ENCODE measurements around the gene KIF21B.
A peak's percentile ranks its signal among the peaks of the same experiment; 100 is the strongest.

The KIF21B gene

DNA sequence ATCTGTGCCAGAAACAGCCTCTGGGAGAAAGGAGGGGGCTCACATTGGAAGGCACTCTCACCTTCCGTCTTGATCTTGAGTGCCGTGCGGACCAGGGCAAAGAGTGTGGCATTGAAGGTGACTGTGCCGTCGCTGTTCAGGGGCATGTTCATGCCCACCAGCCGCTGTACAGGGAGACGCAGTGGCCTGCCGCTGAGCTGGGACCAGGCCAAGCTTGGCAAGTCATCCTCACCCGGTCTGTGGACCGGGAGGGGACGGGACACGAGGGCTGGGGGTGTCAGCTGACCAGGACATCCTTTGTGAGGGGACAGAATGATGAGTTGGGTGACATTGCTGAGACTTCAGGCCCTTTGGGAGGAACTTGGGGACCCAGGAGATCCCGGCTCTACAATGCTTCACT, 25.0 kb upstream of the KIF21B start:
- Histone ChIP-seq H3K4me1 (ENCODE audit: insufficient read depth, low read length) (no peaks in the 10 kb centered on the region), H3K9me3 (ENCODE audit: insufficient read depth, low read length, severe bottlenecking) (no peaks in the 10 kb centered on the region), H3K36me3 (ENCODE audit: insufficient read depth, low read length) (no peaks in the 10 kb centered on the region), H3K27ac (ENCODE audit: low read length) (no peak overlapping the region), H3K79me2 (ENCODE audit: insufficient read depth, low read length) (no peaks in the 10 kb centered on the region), H3K9ac (ENCODE audit: low read depth, low read length) (no peak overlapping the region), H2AFZ (ENCODE audit: low read depth, low read length) (no peak overlapping the region), H3K27me3 (ENCODE audit: insufficient read depth, low read length, poor library complexity) (peaks cover 4% of the 10 kb centered on the region), H3K4me3 (ENCODE audit: low read depth in 1 of 2, low read length in 2 of 2) (no peak overlapping the region), H3K4me2 (ENCODE audit: insufficient read depth, low read length) (no peak overlapping the region), H4K20me1 (ENCODE audit: insufficient read depth, low read length) (peaks cover 6% of the 10 kb centered on the region; the same call in 1 of the 2 replicates)
- ATAC-seq (ENCODE audit: insufficient read depth, low read depth) (no peak), DNase-seq (no peak)
- no peak for TF ChIP-seq EZH2 (IDR thresholded peaks at IDR 0.05; ENCODE audit: borderline replicate concordance, low read depth, low read length, severe bottlenecking)
- TF ChIP-seq, protein P1, sequence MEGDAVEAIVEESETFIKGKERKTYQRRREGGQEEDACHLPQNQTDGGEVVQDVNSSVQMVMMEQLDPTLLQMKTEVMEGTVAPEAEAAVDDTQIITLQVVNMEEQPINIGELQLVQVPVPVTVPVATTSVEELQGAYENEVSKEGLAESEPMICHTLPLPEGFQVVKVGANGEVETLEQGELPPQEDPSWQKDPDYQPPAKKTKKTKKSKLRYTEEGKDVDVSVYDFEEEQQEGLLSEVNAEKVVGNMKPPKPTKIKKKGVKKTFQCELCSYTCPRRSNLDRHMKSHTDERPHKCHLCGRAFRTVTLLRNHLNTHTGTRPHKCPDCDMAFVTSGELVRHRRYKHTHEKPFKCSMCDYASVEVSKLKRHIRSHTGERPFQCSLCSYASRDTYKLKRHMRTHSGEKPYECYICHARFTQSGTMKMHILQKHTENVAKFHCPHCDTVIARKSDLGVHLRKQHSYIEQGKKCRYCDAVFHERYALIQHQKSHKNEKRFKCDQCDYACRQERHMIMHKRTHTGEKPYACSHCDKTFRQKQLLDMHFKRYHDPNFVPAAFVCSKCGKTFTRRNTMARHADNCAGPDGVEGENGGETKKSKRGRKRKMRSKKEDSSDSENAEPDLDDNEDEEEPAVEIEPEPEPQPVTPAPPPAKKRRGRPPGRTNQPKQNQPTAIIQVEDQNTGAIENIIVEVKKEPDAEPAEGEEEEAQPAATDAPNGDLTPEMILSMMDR (IDR thresholded peaks at IDR 0.05; ENCODE audit: borderline replicate concordance, extremely low read depth, low read length, poor library complexity, severe bottlenecking), result no peak

DNA sequence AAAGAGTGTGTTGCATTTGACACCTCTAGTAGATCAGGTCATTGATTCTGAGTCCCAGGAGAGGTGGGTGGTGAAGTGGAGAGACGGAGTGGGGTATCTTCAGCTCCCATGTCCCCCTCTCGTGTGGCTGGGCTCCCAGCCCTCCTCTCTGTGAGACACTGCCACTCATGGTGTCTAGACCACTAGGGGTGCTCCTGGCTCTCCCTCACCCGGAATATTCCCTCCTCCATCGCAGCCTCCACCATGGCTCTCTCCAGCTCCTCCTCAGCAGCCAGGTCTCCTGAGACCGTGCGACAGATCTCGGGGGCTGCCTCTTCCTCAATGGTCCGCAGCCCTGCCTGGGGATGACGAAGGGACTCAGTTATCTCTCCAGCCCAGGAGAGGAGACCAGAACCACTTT, 20.6 kb upstream of the KIF21B start:
- Histone ChIP-seq H3K36me3 (ENCODE audit: insufficient read depth, low read length) (no peaks in the 10 kb centered on the region), H3K27ac (ENCODE audit: low read length) (no peak overlapping the region), H3K9me3 (ENCODE audit: insufficient read depth, low read length, severe bottlenecking) (no peaks in the 10 kb centered on the region), H3K27me3 (ENCODE audit: insufficient read depth, low read length, poor library complexity) (no peaks in the 10 kb centered on the region), H2AFZ (ENCODE audit: low read depth, low read length) (no peak overlapping the region), H3K4me2 (ENCODE audit: insufficient read depth, low read length) (no peak overlapping the region), H3K9ac (ENCODE audit: low read depth, low read length) (no peak overlapping the region), H3K79me2 (ENCODE audit: insufficient read depth, low read length) (no peaks in the 10 kb centered on the region), H3K4me3 (ENCODE audit: low read depth in 1 of 2, low read length in 2 of 2) (no peak overlapping the region), H3K4me1 (ENCODE audit: insufficient read depth, low read length) (no peaks in the 10 kb centered on the region), H4K20me1 (ENCODE audit: insufficient read depth, low read length) (peaks cover 3% of the 10 kb centered on the region; the same call in 1 of the 2 replicates)
- DNase-seq (no peak), ATAC-seq (ENCODE audit: insufficient read depth, low read depth) (no peak)
- TF ChIP-seq EZH2 (IDR thresholded peaks at IDR 0.05; ENCODE audit: borderline replicate concordance, low read depth, low read length, severe bottlenecking), result no peak
- TF ChIP-seq, protein P1 (IDR thresholded peaks at IDR 0.05; ENCODE audit: borderline replicate concordance, extremely low read depth, low read length, poor library complexity, severe bottlenecking), result no peak

DNA sequence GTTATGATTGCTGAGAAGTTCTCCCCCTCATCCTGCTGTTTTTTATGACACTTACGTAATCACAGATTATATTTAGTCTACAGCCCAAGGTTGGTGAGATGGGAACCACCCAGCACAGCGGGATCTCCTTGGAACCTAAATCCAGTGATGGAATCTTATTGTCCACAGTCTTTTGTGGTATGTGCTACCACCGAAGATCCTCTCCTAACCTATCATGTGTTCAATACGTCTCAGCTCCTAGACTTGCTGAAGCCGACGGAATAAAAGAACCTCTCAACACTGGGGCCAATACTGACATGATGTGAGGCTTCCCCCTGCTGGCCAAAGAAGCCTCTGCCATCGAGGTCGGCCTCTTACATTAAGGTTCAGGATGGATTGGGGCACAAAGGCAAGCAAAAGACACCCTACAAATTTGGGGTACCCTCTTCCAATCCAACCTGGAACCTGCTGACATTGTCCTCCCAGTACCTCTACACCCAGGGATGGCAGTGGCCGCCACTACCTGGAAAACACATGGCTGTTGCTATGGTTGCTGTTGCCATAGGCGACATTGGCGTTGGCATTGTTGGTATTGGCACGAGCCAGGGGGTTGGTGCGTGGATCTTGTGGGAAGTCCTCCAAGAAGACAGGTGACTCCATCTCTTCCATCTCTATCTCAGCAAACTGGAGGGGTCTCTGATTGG, 19.4 kb upstream of the KIF21B start:
- H2AFZ ChIP-seq (ENCODE audit: low read depth, low read length), result no peak overlapping the region

More for the DNA sequence above, 19.4 kb upstream of the KIF21B start:
- H3K4me1 ChIP-seq (ENCODE audit: insufficient read depth, low read length), result no peaks in the 10 kb centered on the region
- H3K9ac ChIP-seq (ENCODE audit: low read depth, low read length), result no peak overlapping the region
- H3K79me2 ChIP-seq (ENCODE audit: insufficient read depth, low read length), result no peaks in the 10 kb centered on the region
- ATAC-seq (ENCODE audit: insufficient read depth, low read depth) (peak; percentile 93), DNase-seq (peak; percentile 70)
- TF ChIP-seq, protein P1 (IDR thresholded peaks at IDR 0.05; ENCODE audit: borderline replicate concordance, extremely low read depth, low read length, poor library complexity, severe bottlenecking), result peak; percentile 95
- TF ChIP-seq EZH2 (IDR thresholded peaks at IDR 0.05; ENCODE audit: borderline replicate concordance, low read depth, low read length, severe bottlenecking), result no peak
- H3K27me3 ChIP-seq (ENCODE audit: insufficient read depth, low read length, poor library complexity), result no peaks in the 10 kb centered on the region
- H3K4me3 ChIP-seq (ENCODE audit: low read depth in 1 of 2, low read length in 2 of 2), result no peak overlapping the region
- H4K20me1 ChIP-seq (ENCODE audit: insufficient read depth, low read length), result peaks cover 3% of the 10 kb centered on the region; the same call in 1 of the 2 replicates
- no peaks in the 10 kb centered on the region for H3K9me3 ChIP-seq (ENCODE audit: insufficient read depth, low read length, severe bottlenecking)
- no peak overlapping the region for H3K27ac ChIP-seq (ENCODE audit: low read length)
- H3K36me3 ChIP-seq (ENCODE audit: insufficient read depth, low read length), result no peaks in the 10 kb centered on the region
- H3K4me2 ChIP-seq (ENCODE audit: insufficient read depth, low read length), result no peak overlapping the region

All from DND-41 (cell line).